NCI-H128 (cell line): Measurements from ENCODE around the gene YBX2.
A peak's percentile ranks its signal among the peaks of the same experiment; 100 is the strongest.
"Not testable (repeated sequence)": the region's sequence is repeated elsewhere in the genome, so short reads cannot be mapped to it uniquely, and the experiment has no call there.

ENCODE experiments used
- DNase-seq: peaks from one replicate; lab custom pipeline; 2025; ENCODE audit not compliant: unreplicated experiment; lab: John Stamatoyannopoulos, UW

YBX2 gene

DNA sequence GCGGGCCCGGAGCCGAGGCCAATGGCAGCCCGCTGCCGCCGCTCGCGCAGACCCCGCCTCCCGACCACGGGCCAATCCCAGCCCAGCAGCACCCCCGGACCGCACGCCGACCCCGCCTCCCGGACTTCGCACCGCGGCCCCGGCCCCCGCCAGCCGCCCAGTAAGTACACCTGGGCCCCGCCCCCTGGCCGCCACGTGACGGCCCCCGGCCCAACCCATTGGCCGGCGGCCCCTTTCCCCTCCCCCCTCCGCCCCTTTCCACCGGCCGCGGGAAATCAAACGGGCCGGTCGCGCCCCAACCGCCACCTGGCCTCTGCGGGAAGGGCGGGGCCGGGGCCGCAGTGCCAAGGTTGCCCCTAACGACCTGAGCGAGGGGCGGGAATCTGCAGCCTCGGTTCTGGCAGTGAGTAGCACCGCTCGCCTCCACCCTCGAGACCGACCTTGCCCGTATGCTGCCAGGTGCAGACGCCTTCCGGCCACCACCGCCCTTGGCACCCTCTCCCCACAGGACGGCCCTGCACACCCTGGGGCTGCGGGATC, at the start of gene YBX2:
TSS of gene YBX2 (minus strand) at position 26 of the 540 bp plus-strand sequence. CDS start 139 bp downstream, outside the sequence.
- DNase-seq, result peak; percentile 58

DNA sequence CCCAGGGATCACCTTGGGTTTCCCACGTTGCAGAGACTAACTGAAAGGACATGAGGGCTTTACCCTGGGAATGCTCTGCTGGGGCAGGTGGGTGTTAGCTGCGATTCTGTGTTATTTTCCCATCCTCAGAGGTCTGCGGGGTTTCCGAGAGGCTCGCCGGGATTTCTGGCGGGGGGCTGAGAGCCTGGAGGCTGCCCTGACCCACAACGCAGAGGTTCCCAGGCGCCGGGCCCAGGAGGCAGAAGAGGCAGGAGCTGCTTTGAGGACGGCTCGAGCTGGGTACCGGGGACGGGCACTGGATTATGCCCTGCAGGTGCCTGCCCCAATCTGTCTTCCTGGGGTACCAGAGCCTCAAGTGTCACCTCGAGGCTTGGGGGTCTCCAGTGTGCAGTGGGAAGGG, 48.8 kb upstream of the YBX2 start:
- DNase-seq, result no peak

DNA sequence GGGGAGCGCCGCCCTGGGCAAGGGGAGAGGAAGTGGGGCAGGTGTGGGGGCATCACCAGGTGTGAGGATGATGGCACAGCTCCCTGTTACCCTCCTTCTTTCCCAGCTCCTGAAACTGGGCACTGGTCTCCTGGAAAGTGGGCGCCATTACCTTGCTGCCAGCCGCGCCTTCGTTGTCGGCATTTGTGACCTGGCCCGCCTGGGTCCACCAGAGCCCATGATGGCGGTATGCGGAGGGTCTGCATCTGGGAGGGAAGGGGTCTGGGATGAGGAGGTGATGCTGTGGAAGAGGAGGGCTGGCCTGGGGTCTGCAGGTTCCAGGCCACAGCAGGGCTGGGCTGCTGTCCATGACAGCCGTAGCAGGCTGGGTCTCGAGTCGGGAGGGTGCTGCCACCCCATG, 47.4 kb upstream of the YBX2 start:
- DNase-seq, result no peak

DNA sequence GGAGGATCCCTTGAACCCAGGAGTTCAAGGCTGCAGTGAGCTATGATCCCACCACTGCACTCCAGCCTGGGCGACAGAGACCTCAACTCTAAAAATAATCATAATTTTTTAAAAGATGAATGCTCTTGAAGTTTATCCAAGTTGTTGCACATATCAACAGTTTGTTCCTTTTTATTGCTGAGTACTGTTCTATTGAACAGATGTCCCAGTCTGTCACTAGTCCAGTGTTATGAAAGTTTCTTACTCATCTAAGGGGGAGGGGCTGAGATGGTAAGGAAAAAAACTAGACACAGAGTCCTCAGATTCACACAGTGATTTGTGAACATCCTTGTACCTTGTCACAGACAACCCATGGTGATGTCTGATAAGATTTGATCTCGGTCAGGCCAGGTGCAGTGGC, 45.7 kb upstream of the YBX2 start:
- DNase-seq, result no peak

DNA sequence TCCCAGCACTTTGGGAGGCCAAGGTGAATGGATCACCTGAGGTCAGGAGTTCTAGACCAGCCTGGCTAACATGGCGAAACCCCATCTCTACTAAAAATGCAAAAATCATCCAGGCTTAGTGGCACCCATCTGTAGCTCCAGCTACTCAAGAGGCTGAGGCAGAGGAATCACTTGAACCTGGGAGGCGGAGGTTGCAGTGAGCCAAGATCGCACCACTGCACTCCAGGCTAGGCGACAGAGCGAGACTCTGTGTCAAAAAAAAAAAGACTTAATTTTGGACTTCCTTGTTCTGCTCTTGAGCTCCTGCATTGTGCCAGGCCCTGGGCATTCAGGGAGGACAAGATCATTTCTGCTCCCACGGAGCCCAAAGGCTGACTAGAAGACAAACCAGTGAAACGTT, 43.2 kb upstream of the YBX2 start:
- DNase-seq, result not testable (repeated sequence)

DNA sequence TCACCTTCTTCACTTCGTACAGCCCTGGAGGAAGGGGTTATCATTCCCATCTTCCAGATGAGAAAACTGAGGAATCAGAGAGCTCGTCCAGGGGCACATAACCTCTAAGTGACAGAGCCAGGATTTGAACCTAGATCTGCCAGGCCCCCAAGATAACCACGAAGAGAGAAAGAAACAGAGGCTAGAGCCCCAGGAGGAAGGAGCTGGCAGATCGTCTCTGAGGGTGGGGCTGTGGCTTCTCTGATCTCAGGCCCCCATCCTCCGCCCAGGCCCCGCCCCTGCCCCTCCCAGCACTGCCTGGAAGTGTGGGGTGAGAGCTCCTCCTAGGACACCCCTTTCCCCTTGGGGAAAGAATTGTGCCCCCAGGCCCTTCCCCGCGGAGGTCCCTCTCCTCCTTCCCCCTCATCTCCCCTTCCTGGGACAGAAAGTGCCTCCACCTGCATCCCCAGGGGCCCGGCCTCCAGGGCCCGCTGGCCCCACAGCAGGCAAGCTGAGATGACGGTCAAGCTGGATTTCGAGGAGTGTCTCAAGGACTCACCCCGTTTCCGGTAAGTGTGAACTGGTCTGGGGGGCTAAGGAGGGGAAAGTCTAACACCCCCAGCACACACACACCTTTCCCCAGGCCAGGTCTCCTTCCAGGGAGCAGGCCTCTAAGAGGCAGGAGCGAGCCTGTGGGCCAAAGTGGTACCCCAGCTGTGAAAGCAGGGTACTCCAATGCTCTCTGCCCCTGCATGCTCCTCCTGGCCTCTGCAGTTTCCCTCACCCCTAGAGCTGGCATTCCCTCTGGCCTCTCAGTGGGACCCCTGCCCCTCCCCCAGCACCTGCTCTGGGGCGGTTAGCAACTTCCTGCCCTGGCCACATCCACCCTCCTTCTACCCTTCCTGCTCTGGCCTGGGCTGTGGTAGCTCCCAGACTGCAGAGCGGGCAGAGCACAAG, 42.1 kb upstream of the YBX2 start, which contains the start of gene ACAP1:
TSS of gene ACAP1 (plus strand) at position 290 of the 936 bp plus-strand sequence. CDS start at position 496, 206 bp downstream.
- no peak for DNase-seq

DNA sequence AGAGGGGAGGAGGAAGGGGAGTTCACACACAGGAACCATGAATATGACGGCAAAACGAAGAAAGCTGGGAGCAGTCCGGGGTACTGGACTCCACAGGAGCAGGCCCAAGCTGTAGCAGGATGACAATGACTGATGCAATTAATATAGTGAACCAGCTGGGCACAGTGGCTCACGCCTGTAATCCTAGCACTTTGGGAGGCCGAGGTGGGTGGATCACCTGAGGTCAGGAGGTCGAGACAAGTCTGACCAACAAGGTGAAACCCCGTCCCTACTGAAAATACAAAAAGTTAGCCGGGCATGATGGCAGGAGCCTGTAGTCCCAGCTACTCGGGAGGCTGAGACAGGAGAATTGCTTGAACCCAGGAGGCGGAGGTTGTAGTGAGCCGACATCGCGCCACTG, 41.3 kb upstream of the YBX2 start:
- DNase-seq, result not testable (repeated sequence)

DNA sequence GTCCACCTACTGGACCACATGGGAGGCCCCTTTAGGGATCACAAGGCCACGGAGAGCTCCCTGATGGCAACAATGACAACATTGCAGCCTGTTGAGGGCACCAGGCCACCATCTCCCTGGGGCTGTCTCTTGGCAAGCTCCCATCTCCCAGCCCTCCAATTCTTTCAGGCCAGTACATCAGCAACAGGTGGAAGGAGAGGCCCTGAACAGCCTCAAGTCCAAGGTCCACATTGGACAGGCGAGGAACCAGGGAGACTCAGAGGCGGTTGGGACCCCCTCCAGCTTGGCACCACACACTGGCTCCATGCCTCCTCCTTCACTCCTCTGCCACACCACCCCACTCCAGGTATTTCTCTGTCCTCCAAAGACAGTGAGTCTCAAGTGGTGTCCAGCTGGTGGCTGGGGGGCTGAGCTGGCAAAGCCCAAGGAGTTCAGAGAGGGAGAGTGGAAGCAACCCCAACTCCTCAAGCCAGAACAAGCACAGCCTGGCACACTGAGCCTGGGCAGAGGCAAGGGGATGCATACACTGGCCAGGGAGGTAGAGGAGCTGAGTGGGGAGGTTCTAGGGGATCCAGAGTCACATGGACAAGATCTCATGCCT, 40.6 kb upstream of the YBX2 start:
- DNase-seq, result no peak

DNA sequence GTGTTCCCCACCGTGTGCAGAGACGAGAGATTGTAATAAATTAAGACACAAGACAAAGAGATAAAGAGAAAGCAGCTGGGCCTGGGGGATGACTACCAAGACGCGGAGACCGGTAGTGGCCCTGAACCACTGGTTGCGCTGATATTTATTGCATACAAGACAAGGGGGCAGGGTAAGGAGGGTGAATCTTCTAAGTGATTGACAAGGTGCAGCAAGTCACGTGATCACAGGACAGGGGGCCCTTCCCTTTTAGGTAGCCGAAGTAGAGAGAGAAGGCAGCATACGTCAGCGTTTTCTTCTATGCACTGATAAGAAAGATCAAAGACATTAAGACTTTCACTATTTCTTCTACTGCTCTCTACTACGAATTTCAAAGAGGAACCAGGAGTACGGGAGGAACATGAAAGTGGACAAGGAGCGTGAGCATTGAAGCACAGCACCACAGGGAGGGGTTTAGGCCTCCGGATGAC, 38.2 kb upstream of the YBX2 start:
- DNase-seq, result not testable (repeated sequence)

DNA sequence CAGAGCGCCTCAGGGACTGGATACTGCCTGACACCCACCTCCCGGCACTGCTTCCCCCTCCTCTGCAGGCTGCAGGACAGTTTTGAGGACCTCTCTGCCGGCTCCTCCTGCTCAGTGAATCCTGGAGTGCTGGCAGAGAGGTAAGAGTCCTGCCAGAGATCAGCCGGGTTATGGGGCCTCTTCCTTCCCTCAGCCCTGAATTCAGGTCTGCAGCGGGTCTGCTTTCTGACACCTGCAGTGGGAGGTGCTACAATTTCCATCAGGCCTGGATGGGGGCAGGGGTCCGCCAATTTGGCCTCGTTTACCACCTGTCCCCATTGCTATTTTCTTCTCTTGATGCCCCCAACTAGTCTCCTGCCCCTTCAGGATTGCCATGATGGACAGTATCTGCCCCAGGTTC, 37.7 kb upstream of the YBX2 start:
- no peak for DNase-seq

DNA sequence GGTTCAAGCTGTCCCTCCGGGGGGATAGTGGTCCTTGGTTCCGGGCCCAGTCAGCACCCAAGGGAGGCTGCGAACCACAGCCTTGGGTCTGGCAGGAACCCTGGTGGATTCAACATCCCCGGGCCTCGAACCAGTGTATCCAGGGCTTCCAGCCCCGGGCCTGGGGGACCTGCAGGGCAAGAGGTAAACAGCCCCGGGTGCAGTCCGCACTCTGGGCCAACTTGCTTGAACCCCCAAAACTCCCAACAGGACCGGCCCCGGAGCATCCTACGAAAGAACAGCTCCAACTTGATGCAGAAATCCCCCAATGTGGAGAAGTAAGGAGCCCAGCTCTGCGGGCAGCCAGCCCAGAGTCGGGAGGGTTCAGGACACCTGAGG, 36.2 kb upstream of the YBX2 start:
- no peak for DNase-seq

DNA sequence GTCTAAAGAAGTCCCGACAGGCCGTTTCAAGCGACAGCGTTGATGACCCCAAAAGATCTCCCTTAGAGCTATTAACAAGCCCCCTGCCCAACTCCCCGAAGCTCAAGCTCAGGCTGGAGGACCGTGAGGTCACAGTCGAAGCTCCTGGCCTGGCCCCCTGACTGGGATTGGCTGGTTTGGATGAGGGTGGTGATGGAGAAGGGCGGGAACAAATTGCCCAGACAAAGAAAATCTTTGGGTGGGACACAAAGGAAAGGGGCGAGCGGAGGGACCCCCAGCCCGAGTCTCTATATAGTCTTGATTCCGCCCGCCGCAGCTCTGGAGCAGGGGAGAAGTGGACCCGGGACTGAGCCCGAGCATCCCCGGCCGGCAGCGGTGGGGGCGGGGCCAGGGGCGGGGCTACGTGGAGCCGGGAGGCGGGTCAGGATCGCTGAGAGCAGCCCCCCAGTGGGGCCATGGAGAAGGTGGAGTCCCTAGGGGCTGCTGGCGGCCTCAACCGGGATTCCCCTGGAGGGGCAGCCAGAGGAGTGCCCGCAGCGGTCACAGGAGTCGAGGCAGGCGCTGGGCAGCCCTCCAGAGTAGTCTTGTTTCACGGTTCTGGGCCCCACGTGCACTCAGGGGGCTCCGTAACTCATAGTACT, 35.7 kb upstream of the YBX2 start:
- no peak for DNase-seq

DNA sequence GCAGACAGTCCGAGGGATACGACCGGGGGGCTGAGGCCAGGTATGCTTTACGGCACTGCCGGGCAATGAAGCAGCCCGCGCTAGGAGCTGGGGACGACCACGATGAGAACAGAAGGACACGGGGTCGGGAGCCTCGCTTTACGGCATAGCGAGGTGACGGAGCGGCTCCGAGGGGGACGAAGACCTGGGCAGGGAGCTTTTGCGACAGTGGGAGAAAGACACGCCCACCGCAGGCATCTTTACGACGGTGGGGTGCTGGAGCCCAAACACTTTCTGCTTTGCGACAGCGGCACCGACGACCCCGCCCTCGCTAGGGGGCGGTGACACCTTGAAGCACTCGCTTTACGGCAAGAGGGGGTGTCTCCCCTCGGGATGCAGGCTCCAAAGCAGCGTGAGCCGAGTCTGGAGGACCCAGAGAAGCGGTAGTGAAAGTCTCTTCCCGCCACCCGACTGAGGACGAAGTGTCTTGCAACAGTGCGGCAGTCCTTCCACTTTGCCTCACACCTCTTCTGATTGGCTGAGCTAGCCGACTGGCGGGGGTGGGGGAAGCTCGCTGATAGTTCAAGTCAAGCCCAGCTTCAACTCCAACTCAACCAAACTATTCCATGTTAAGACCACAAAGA, 35.0 kb upstream of the YBX2 start:
- DNase-seq, result peak; percentile 94

DNA sequence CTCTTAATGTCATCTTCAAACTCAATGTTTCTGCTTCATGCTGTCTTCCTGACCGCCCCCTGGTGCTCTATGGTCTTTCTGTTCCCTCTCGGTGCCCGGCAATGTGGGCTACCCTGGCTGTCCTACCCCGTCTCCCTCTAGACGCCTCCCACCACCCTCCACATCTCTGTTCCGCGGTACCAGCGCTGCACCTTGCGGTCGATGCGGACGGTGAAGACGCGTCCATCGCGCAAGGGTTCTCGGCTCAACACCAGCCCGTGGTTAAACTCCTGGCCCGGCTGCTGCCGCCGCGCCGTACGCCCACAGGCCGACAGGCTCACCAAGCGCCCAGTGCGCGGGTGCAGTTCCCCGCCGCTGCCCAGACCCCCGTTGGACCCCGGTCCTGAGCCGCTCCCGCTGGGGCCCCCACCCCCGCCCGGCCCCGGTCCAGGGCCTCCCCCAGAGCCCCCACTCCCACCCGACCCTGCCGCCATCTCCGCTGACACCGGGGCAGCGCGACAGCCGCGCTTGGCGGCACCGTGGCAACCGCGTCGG, 34.5 kb upstream of the YBX2 start, which contains the start of gene NEURL4:
TSS of gene NEURL4 (minus strand) at position 496 of the 534 bp plus-strand sequence. CDS start at position 473, 23 bp downstream.
- DNase-seq, result no peak

DNA sequence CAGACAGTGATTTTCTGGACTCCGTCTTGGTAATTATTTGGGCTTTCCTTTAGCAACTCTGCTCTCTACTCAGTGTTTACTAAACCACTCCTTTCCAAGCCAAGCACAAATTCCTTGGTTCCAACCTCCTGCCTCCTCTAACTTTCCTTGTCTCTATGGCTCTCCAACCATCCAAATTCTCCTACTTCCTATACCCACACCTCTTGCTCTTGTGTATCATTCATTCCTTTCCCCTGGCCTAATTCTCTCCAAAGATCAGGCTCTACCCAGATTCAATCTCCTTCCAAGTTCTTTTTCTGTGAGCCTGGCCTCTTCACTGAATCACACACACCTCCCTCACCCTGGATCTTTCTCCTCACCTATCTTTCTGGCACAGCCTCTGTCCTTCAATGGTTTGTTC, 33.6 kb upstream of the YBX2 start:
- no peak for DNase-seq

DNA sequence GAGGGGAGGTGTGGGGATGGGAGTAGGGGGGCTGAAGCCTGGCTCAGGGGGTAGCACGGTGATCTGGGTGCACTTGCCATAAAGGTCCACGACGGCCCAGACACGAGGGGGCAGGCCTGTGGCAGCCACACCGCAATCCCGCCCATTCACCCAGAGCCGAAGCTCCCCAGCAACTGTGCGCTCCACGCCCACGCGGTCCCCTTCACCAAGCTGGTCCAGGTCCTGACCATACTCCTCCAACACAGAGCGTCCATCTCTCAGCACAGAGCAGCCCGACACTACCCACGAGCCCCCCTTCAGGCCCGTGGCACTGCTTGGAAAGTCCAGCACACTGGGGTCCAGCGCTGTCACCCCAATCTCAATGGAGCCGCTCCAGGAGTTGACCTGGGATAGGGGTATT, 33.1 kb upstream of the YBX2 start:
- DNase-seq, result no peak

DNA sequence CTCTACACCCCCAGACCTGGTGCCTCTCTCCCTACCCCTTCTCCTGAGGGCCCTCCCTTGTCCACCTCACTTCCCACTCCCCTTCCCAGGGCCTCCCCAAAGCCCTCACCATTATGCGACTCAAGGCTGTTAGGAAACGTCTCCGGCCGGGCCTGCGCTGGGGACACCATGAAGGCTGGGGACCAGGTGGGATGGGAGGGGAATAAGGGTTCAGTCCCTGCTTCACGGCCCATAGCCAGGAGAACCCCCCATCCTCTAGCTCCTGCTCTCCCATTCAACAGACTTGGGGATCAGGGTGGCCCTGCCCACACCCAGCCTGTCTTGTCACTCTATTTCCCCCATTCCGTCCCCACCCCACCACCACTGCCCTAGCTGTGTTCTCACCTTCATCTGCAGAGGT, 32.6 kb upstream of the YBX2 start:
- no peak for DNase-seq

DNA sequence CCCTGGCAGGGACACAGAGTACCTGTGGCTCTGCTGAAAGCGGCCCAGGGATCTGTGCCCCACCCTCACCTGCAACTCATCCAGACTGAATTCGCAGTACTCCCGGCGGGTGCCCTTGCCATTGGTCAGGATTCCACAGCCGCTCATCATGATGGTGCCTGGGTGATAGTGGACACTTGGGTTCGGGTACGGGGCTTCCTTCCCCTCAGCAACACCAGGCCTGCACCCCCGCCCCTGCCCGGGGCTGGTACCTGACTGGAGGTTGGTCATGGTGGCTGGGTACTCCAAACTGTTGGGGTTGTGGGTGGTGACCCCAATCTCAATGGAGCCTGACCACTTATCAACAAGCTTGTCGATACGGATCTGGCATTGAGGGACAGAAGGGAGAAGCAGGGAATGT, 31.7 kb upstream of the YBX2 start:
- DNase-seq, result no peak

DNA sequence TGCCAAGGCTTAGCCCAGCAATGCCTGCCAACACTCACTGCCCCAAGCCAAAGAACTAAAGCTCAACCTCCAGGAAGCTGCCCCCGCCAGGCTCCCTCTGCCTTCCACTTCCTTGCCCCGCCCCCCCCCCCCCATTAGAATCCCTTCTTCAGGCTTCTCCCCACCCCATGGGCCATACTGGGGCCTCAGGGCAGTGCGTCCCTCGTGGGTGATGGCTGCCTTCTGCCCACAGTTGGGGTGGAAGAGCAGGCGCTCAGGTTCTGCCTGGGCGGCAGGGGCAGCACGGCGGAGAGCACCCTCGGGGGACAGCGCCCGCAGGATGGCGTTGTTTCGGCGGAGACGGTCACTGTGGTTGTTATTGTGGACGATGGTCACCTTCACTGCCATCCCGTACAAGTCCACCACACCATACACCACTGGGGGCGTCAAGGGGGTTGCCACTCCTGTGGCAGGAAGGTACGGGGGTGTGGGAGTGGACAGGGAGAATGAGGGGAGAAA, 30.6 kb upstream of the YBX2 start:
- no peak for DNase-seq

DNA sequence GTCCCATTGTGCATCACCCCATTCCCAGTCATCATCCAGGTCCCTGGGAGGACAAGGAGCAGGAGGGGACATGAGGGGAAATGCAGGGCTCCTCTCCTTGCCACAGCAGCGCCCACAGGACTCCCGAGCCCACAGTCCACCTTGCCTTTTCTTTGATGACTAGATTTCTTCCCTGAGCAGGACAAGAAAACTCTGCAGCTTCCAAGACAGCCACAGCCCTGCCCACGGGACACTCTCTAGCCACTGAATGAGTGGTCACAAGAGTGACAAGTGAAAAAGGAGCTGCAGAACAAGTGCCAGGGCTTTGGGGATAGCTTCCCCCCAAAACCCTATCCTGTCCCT, 30.0 kb upstream of the YBX2 start:
- DNase-seq, result no peak
